CD14-positive monocyte (primary cell): ENCODE data around the gene WDR20. TPM values are rescaled to one million over a fixed set of nuclear protein-coding genes. Genes with fewer than 3 reads are reported as not detected.

Experiments used
- DNase-seq, 3 donors: peaks; one replicate each; pipeline ENCODE4 v3.0.0-alpha.2; 2011 to 2022
- H2AFZ ChIP-seq: 2 replicates; pipeline ENCODE4 v1.6.0; 2012; ENCODE audit warnings: mild to moderate bottlenecking, low read depth, low read length, inconsistent platforms; ENCODE audit not compliant: insufficient read depth, poor library complexity, severe bottlenecking
- H3K27ac ChIP-seq, 2 donors: 1 replicate in 1 of 2; 2 replicates in 1 of 2; pipeline ENCODE4 v1.5.1; 2012 to 2013; ENCODE audit warnings: low read length in 2 of 2, control low read depth in 1 of 2, inconsistent platforms in 1 of 2, low read depth in 1 of 2, mild to moderate bottlenecking in 1 of 2
- H3K27me3 ChIP-seq, 2 donors: one replicate each; pipeline versions ENCODE4 v1.6.0 to v1.6.1; 2011 to 2013; ENCODE audit warnings: low read length in 2 of 2; ENCODE audit not compliant: control insufficient read depth in 2 of 2, insufficient read depth in 2 of 2
- H3K36me3 ChIP-seq, 2 donors: replicated peaks in 1 of 2; 1 replicate in 1 of 2; 2 replicates in 1 of 2; pipeline versions ENCODE4 v1.5.1 to v1.6.1; 2012 to 2013; ENCODE audit warnings: low read length in 2 of 2, control low read depth in 1 of 2, inconsistent platforms in 1 of 2, mild to moderate bottlenecking in 1 of 2; ENCODE audit not compliant: insufficient read depth in 2 of 2, control insufficient read depth in 1 of 2
- H3K4me1 ChIP-seq, 2 donors: 1 replicate in 1 of 2; 2 replicates in 1 of 2; pipeline versions ENCODE4 v1.5.1 to v1.6.1; 2012 to 2013; ENCODE audit warnings: low read length in 2 of 2, control low read depth in 1 of 2, inconsistent platforms in 1 of 2, mild to moderate bottlenecking in 1 of 2, moderate library complexity in 1 of 2; ENCODE audit not compliant: insufficient read depth in 2 of 2, control insufficient read depth in 1 of 2
- H3K4me2 ChIP-seq: replicated peaks from 2 replicates; pipeline ENCODE3; 2012; ENCODE audit warnings: low read length, moderate library complexity, mild to moderate bottlenecking; ENCODE audit not compliant: poor library complexity, severe bottlenecking; ENCODE audit errors: extremely low read depth
- H3K4me3 ChIP-seq, 3 experiments: fragments of 200-600 bp in 1 of 3; sonication (generic) in 1 of 3; replicated peaks in 1 of 3; 1 replicate in 2 of 3; 2 replicates in 1 of 3; pipeline ENCODE4 v1.5.1; 2011 to 2013; ENCODE audit warnings: low read length in 3 of 3, mild to moderate bottlenecking in 3 of 3, control low read depth in 2 of 3, low read depth in 2 of 3, inconsistent platforms in 1 of 3, moderate library complexity in 1 of 3
- H3K79me2 ChIP-seq: 2 replicates; pipeline ENCODE4 v1.6.0; 2012; ENCODE audit warnings: mild to moderate bottlenecking, control low read depth, inconsistent platforms, low read length, moderate library complexity; ENCODE audit not compliant: insufficient read depth
- H3K9ac ChIP-seq: 2 replicates; pipeline ENCODE4 v1.6.0; 2017; ENCODE audit warnings: low read length, mild to moderate bottlenecking; ENCODE audit not compliant: insufficient read depth, poor library complexity, severe bottlenecking
- H3K9me3 ChIP-seq, 2 donors: replicated peaks in 1 of 2; 1 replicate in 1 of 2; 2 replicates in 1 of 2; pipeline versions ENCODE4 v1.5.1 to v1.6.1; 2012 to 2013; ENCODE audit warnings: low read length in 2 of 2, control low read depth in 1 of 2; ENCODE audit not compliant: control insufficient read depth in 1 of 2, insufficient read depth in 1 of 2
- H4K20me1 ChIP-seq: 2 replicates; pipeline ENCODE4 v1.6.0; 2012; ENCODE audit warnings: mild to moderate bottlenecking, low read length, control low read depth, moderate library complexity; ENCODE audit not compliant: insufficient read depth
- H3K27ac Mint-ChIP-seq, 7 donors: one replicate each; pipeline ENCODE4 v1.8.0; 2020; ENCODE audit warnings: mild to moderate bottlenecking in 7 of 7, mixed read lengths in 7 of 7, moderate library complexity in 6 of 7, inconsistent platforms in 2 of 7
- H3K27me3 Mint-ChIP-seq, 3 donors: one replicate each; pipeline ENCODE4 v1.8.0; 2021 to 2022; ENCODE audit warnings: low read depth in 3 of 3, mild to moderate bottlenecking in 3 of 3, mixed read lengths in 3 of 3, moderate library complexity in 3 of 3, inconsistent platforms in 1 of 3
- H3K36me3 Mint-ChIP-seq, 2 donors: one replicate each; pipeline ENCODE4 v1.8.0; 2020; ENCODE audit warnings: mixed read lengths in 2 of 2, inconsistent platforms in 1 of 2, mild to moderate bottlenecking in 1 of 2
- H3K4me1 Mint-ChIP-seq: one replicate; pipeline ENCODE4 v1.8.0; 2020; ENCODE audit warnings: mild to moderate bottlenecking, mixed read lengths
- H3K4me3 Mint-ChIP-seq, 2 donors: one replicate each; pipeline ENCODE4 v1.8.0; 2020; ENCODE audit warnings: mild to moderate bottlenecking in 2 of 2, mixed read lengths in 2 of 2, moderate library complexity in 1 of 2
- H3K9me3 Mint-ChIP-seq, 7 donors: one replicate each; pipeline ENCODE4 v1.8.0; 2020 to 2022; ENCODE audit warnings: mixed read lengths in 7 of 7, mild to moderate bottlenecking in 6 of 7, moderate library complexity in 6 of 7, inconsistent platforms in 2 of 7
- WGBS: methylation state at CpG from one replicate; pipeline ENCODE4 v1.1.5; 2013; ENCODE audit warnings: missing lambda C conversion rate; ENCODE audit not compliant: insufficient coverage; 5-methylcytosine and 5-hydroxymethylcytosine counted together
- intact Hi-C, 2 donors: fragments of 100-400 bp; cut with micrococcal nuclease; formaldehyde crosslinking; loops; one replicate each; pipeline versions ENCODE4 v1.15.0 to v1.15.1; 2023
- polyA plus RNA-seq, 3 donors: library from polyadenylated mRNA; depleted of rRNA in 1 of 3; unstranded in 2 of 3; stranded (reverse) in 1 of 3; fragments of 300-500 nt in 2 of 3; fragments of >200 nt in 1 of 3; fragmentation: Illumina TruSeq in 2 of 3; gene quantifications; 1 replicate in 2 of 3; 2 replicates in 1 of 3; pipeline ENCODE4 v1.2.3, GENCODE V29; 2012 to 2021
- TF ChIP-seq, protein P1 (sequence below): fragments of 200-600 bp; IDR thresholded peaks from one replicate; pipeline ENCODE4 v1.8.0; 2022; ENCODE audit warnings: antibody characterized with exemption, mild to moderate bottlenecking

The WDR20 gene
- polyA plus RNA-seq, 3 donors: 7.4 to 13.3 (median 9.0) TPM

DNA sequence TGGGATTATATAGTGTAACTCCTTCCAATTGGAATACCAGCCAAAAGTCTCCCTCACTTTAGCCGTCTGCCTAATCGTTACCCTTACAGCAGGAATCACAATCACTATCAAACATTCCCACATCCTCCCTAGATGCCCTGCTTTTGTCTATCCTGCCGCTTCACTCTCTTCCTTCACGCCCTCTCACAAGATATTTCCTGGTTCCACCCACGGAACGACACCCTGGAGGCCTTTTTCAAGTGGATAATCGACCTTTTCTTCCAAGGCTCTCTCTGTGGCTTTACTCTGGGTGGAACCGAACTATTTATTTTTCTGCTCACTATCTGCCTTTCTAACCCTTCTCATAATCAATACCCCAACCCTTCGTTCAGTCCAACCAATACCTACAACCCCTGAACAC lies 106.4 kb downstream of the WDR20 start:
- no peaks in the 10 kb centered on the region for H3K9me3 Mint-ChIP-seq
- H2AFZ ChIP-seq: no peak overlapping the region
- no peak overlapping the region for H3K27ac ChIP-seq
- no peak overlapping the region for H3K9ac ChIP-seq
- H3K4me3 ChIP-seq: no peak overlapping the region
- H3K79me2 ChIP-seq: no peaks in the 10 kb centered on the region
- H4K20me1 ChIP-seq: no peaks in the 10 kb centered on the region
- H3K36me3 ChIP-seq: no peaks in the 10 kb centered on the region
- no peak for DNase-seq
- intact Hi-C loops: no loop called here
- no peaks in the 10 kb centered on the region for H3K27me3 ChIP-seq
- no peak overlapping the region for H3K27ac Mint-ChIP-seq
- no peaks in the 10 kb centered on the region for H3K4me1 Mint-ChIP-seq
- no peaks in the 10 kb centered on the region for H3K36me3 Mint-ChIP-seq
- no peaks in the 10 kb centered on the region for H3K27me3 Mint-ChIP-seq
- no peaks in the 10 kb centered on the region for H3K4me1 ChIP-seq
- H3K4me3 Mint-ChIP-seq: no peak overlapping the region
- TF ChIP-seq, protein P1, sequence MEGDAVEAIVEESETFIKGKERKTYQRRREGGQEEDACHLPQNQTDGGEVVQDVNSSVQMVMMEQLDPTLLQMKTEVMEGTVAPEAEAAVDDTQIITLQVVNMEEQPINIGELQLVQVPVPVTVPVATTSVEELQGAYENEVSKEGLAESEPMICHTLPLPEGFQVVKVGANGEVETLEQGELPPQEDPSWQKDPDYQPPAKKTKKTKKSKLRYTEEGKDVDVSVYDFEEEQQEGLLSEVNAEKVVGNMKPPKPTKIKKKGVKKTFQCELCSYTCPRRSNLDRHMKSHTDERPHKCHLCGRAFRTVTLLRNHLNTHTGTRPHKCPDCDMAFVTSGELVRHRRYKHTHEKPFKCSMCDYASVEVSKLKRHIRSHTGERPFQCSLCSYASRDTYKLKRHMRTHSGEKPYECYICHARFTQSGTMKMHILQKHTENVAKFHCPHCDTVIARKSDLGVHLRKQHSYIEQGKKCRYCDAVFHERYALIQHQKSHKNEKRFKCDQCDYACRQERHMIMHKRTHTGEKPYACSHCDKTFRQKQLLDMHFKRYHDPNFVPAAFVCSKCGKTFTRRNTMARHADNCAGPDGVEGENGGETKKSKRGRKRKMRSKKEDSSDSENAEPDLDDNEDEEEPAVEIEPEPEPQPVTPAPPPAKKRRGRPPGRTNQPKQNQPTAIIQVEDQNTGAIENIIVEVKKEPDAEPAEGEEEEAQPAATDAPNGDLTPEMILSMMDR: no peak
- no peak overlapping the region for H3K4me2 ChIP-seq
- WGBS: 93% methylated on average over 9 of the region's 9 CpGs
- H3K9me3 ChIP-seq: no peaks in the 10 kb centered on the region

DNA sequence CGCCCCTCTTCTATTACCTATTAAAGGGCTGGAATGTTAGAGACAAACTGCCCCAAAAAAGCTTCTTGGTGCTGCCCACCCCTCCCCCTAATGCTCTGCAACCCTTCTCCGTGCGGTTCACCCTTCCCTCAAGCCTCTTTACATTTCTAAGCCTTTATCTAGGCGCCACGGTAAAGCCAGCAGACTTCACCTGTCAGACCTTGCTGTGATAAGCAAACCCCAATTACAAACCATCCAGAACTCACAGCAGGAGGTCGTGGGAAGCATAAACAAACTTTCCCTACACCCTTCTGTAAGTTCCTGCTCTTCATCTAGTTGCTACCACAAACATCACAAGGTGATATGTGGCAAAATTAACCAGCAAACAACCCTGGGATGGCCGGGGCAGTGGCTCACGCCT lies 108.4 kb downstream of the WDR20 start:
- Histone ChIP-seq H2AFZ (no peak overlapping the region), H3K27me3 (no peaks in the 10 kb centered on the region), H3K36me3 (no peaks in the 10 kb centered on the region), H3K9me3 (no peaks in the 10 kb centered on the region), H3K4me2 (no peak overlapping the region), H3K27ac (no peak overlapping the region), H3K79me2 (no peaks in the 10 kb centered on the region), H3K4me1 (no peaks in the 10 kb centered on the region), H3K9ac (no peak overlapping the region), H4K20me1 (no peaks in the 10 kb centered on the region), H3K4me3 (no peak overlapping the region)
- no peaks in the 10 kb centered on the region for H3K4me1 Mint-ChIP-seq
- 87% methylated on average over 5 of the region's 8 CpGs for WGBS
- H3K27ac Mint-ChIP-seq: no peak overlapping the region
- H3K9me3 Mint-ChIP-seq: no peaks in the 10 kb centered on the region
- DNase-seq: no peak
- TF ChIP-seq, protein P1: no peak
- no peaks in the 10 kb centered on the region for H3K36me3 Mint-ChIP-seq
- H3K4me3 Mint-ChIP-seq: no peak overlapping the region
- intact Hi-C loops: no loop called here
- H3K27me3 Mint-ChIP-seq: no peaks in the 10 kb centered on the region
